Breast epithelium (tissue), 4 donors: ENCODE measurements around the gene SAMD3. TPM values are rescaled to one million over a fixed set of nuclear protein-coding genes. Genes with fewer than 3 reads are reported as not detected.

Source experiments
- DNase-seq, 2 donors: peaks; one replicate each; pipeline ENCODE4 v3.0.0-alpha.2; 2019; ENCODE audit warnings: low spot score in 2 of 2
- H3K27ac ChIP-seq, 2 donors: fragments of 200-600 bp; sonication (generic) in 1 of 2; one replicate each; pipeline ENCODE4 v1.5.1; 2016 to 2019; ENCODE audit warnings: mild to moderate bottlenecking in 1 of 2
- H3K27me3 ChIP-seq, 2 donors: fragments of 200-600 bp; sonication (generic) in 1 of 2; one replicate each; pipeline versions ENCODE4 v1.5.1 to v1.6.0; 2017 to 2019; ENCODE audit warnings: control low read depth in 1 of 2, mild to moderate bottlenecking in 1 of 2
- H3K36me3 ChIP-seq: fragments of 200-600 bp; one replicate; pipeline ENCODE4 v1.5.1; 2019
- H3K4me1 ChIP-seq, 2 donors: fragments of 200-600 bp; sonication (generic); one replicate each; pipeline ENCODE4 v1.5.1; 2016 to 2019; ENCODE audit warnings: control low read depth in 1 of 2
- H3K4me3 ChIP-seq, 3 donors: fragments of 200-600 bp; sonication (generic); 1 replicate in 2 of 3; 2 replicates in 1 of 3; pipeline ENCODE4 v1.5.1; 2016 to 2019; ENCODE audit warnings: mild to moderate bottlenecking in 3 of 3, moderate library complexity in 2 of 3
- H3K9me3 ChIP-seq, 2 donors: fragments of 200-600 bp; sonication (generic) in 1 of 2; one replicate each; pipeline ENCODE4 v1.5.1; 2016 to 2019; ENCODE audit warnings: control low read depth in 1 of 2
- CTCF ChIP-seq, 3 donors: fragments of 450-650 bp; IDR thresholded peaks; one replicate each; pipeline ENCODE4 v1.5.1; 2016 to 2017; ENCODE audit warnings: antibody characterized with exemption in 3 of 3, mild to moderate bottlenecking in 3 of 3, moderate library complexity in 3 of 3
- POLR2A ChIP-seq: fragments of 450-650 bp; IDR thresholded peaks from one replicate; pipeline ENCODE4 v1.6.1; 2016; ENCODE audit warnings: antibody characterized with exemption, mild to moderate bottlenecking, moderate library complexity
- POLR2AphosphoS5 ChIP-seq, 3 donors: sonication (generic); formaldehyde crosslinking; IDR thresholded peaks; one replicate each; pipeline ENCODE4 v1.6.1; 2017; ENCODE audit warnings: antibody characterized with exemption in 3 of 3
- intact Hi-C: fragments of 100-400 bp; cut with DNase I; formaldehyde crosslinking; loops from one replicate; pipeline ENCODE4 v1.15.1; 2023; ENCODE audit warnings: low total_unique reads
- total RNA-seq, 3 donors: library from RNA; depleted of rRNA; stranded (reverse); fragments of >200 nt; gene quantifications; one replicate each; pipeline ENCODE4 v1.1.0, GENCODE V29; 2016

Gene SAMD3
- total RNA-seq, 3 donors from 2014 or later = 0.33 to 2.1 (median 1.2) TPM

DNA sequence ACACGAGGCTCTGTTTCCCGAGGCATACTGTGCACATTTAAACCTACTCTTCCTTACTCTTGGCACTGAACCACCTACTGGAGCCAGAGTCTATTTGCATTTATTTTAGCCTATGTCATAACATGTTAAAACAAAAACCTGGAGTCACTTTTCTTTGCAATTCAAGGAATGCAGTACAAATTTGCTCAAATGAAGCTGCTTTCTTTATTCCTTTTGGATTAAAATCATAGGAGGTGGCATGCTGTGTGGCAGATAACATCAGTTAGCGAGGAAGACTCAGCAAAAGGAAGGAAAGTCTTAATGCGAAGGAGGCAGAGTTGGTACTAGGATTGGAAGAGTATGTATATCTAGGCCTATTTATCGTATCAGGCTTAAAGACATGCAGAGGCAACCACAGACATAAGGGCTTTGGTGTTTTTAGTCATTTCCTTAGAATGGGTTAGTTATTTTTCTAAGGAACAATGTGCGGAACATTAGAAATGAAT lies 92.9 kb downstream of the SAMD3 start:
- Histone ChIP-seq H3K27ac (no peak overlapping the region), H3K36me3 (no peaks in the 10 kb centered on the region), H3K9me3 (no peaks in the 10 kb centered on the region), H3K4me1 (no peaks in the 10 kb centered on the region), H3K27me3 (no peaks in the 10 kb centered on the region), H3K4me3 (no peak overlapping the region)
- DNase-seq = no peak
- intact Hi-C loops = no loop called here
- TF ChIP-seq CTCF (IDR thresholded peaks at IDR 0.05) (no peak), POLR2A (no peak), POLR2AphosphoS5 (IDR thresholded peaks at IDR 0.05) (no peak)

GRCh38 chr6:130128326-130128725 lies 94.4 kb downstream of the SAMD3 start:
- intact Hi-C loops = no loop called here
- H3K27ac ChIP-seq = no peak overlapping the region
- H3K4me3 ChIP-seq = no peak overlapping the region
- TF ChIP-seq CTCF (IDR thresholded peaks at IDR 0.05) (no peak), POLR2A (no peak), POLR2AphosphoS5 (IDR thresholded peaks at IDR 0.05) (no peak)
- H3K36me3 ChIP-seq = no peaks in the 10 kb centered on the region
- no peak for DNase-seq
- no peaks in the 10 kb centered on the region for H3K27me3 ChIP-seq
- no peaks in the 10 kb centered on the region for H3K9me3 ChIP-seq
- no peaks in the 10 kb centered on the region for H3K4me1 ChIP-seq

DNA sequence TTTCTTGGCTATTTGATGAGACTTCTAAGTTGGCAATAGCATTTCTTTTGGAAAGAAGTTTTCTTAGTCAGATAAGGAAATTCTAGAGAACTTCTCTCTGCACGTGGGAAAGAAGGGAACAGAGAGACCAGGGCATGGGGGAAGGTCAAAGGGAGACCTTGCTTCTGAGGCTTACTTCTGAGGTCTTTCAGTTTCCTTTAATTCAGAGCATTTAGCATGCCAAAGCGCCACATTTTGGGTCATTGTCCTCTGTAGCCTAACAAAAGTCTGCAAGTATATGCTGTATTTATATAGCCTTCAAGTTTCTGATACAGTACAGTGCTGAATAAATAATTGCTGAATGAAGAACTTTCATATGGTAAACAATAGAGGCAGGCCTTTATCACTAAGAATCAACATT lies 95.6 kb downstream of the SAMD3 start:
- Histone ChIP-seq H3K4me1 (no peaks in the 10 kb centered on the region), H3K9me3 (no peaks in the 10 kb centered on the region), H3K36me3 (no peaks in the 10 kb centered on the region), H3K4me3 (no peak overlapping the region), H3K27ac (no peak overlapping the region), H3K27me3 (no peaks in the 10 kb centered on the region)
- DNase-seq = no peak
- intact Hi-C loops = no loop called here
- no peak for TF ChIP-seq POLR2AphosphoS5 (IDR thresholded peaks at IDR 0.05)

DNA sequence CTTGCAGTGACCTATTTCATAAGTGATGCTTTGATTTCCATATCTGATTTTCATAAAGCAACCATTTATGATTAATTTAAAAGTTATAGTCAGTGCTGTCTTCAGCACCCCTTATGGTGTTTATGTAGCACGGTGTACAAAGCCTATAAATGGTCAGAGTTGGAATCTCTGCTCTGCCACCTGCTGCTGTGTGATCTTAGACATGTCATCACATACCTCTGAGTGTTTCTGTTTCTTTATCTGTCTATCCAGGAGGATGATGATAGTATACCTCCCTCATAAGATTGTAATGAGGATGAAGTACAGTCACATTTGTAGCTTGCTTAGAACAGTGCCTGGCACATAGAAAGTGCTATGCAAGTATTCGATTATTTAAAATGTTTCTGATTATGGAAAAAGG lies 100.5 kb downstream of the SAMD3 start:
- Histone ChIP-seq H3K36me3 (no peaks in the 10 kb centered on the region), H3K4me1 (no peaks in the 10 kb centered on the region), H3K4me3 (no peak overlapping the region), H3K27ac (no peak overlapping the region), H3K9me3 (no peaks in the 10 kb centered on the region), H3K27me3 (no peaks in the 10 kb centered on the region)
- no peak for TF ChIP-seq POLR2AphosphoS5 (IDR thresholded peaks at IDR 0.05)
- TF ChIP-seq CTCF (IDR thresholded peaks at IDR 0.05) = no peak
- DNase-seq = no peak
- intact Hi-C loops = no loop called here

DNA sequence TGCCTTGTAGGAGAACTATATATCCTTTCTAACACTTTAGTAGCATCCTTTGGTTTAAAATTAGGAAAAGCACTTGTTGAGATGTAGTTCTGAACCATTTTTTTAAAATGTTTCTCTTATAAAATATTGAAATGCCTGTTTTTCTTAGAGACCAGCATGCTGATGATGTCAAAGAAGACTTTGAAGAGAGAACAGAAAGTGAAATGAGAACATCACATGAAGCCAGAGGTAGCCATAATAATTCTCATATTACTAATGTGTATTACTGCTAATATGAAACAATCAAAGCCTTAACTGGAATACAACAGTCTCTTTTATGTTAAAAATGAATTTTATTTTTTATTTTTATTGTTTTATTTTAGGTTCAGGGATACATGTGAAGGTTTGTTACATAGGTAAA lies 102.0 kb downstream of the SAMD3 start:
- Histone ChIP-seq H3K27ac (no peak overlapping the region), H3K27me3 (no peaks in the 10 kb centered on the region), H3K9me3 (no peaks in the 10 kb centered on the region), H3K4me1 (no peaks in the 10 kb centered on the region), H3K4me3 (no peak overlapping the region), H3K36me3 (no peaks in the 10 kb centered on the region)
- no peak for TF ChIP-seq CTCF (IDR thresholded peaks at IDR 0.05)
- no peak for TF ChIP-seq POLR2A
- no peak for TF ChIP-seq POLR2AphosphoS5 (IDR thresholded peaks at IDR 0.05)
- DNase-seq = no peak
- intact Hi-C loops = no loop called here

GRCh38 chr6:130119211-130119610 lies 103.5 kb downstream of the SAMD3 start:
- H3K4me3 ChIP-seq = no peak overlapping the region
- DNase-seq = no peak
- intact Hi-C loops = no loop called here
- no peaks in the 10 kb centered on the region for H3K9me3 ChIP-seq
- H3K27me3 ChIP-seq = no peaks in the 10 kb centered on the region
- TF ChIP-seq POLR2AphosphoS5 (IDR thresholded peaks at IDR 0.05) (no peak), POLR2A (no peak), CTCF (IDR thresholded peaks at IDR 0.05) (no peak)
- no peaks in the 10 kb centered on the region for H3K36me3 ChIP-seq
- no peaks in the 10 kb centered on the region for H3K4me1 ChIP-seq
- H3K27ac ChIP-seq = no peak overlapping the region
